Measurements from ENCODE around the gene IGSF21.

IGSF21 gene

GRCh38 chr1:18265641-18266040 is 158.0 kb downstream of the IGSF21 start:
- H3K4me3 ChIP-seq (ENCODE audit: low read depth, low read length), result no peak overlapping the region
- no peak for TF ChIP-seq CTCF (IDR thresholded peaks at IDR 0.05; ENCODE audit: insufficient read depth, low read depth, low read length, missing control alignments)
- no peak for DNase-seq (ENCODE audit: low read depth)

- no peak overlapping the region for H3K4me3 ChIP-seq (ENCODE audit: low read depth, low read length)
- TF ChIP-seq CTCF (IDR thresholded peaks at IDR 0.05; ENCODE audit: insufficient read depth, low read depth, low read length, missing control alignments), result no peak
- DNase-seq (ENCODE audit: low read depth), result no peak
Observed at GRCh38 chr1:18266391-18266790, 158.8 kb downstream of the IGSF21 start.

GRCh38 chr1:18271336-18271735 is 163.7 kb downstream of the IGSF21 start:
- H3K4me3 ChIP-seq (ENCODE audit: low read depth, low read length), result no peak overlapping the region
- no peak for DNase-seq (ENCODE audit: low read depth)
- TF ChIP-seq CTCF (IDR thresholded peaks at IDR 0.05; ENCODE audit: insufficient read depth, low read depth, low read length, missing control alignments), result no peak

GRCh38 chr1:18278946-18279345 is 171.3 kb downstream of the IGSF21 start:
- H3K4me3 ChIP-seq (ENCODE audit: low read depth, low read length), result no peak overlapping the region
- TF ChIP-seq CTCF (IDR thresholded peaks at IDR 0.05; ENCODE audit: insufficient read depth, low read depth, low read length, missing control alignments), result no peak
- no peak for DNase-seq (ENCODE audit: low read depth)

- DNase-seq (ENCODE audit: low read depth), result peak; percentile 21
- no peak for TF ChIP-seq CTCF (IDR thresholded peaks at IDR 0.05; ENCODE audit: insufficient read depth, low read depth, low read length, missing control alignments)
- no peak overlapping the region for H3K4me3 ChIP-seq (ENCODE audit: low read depth, low read length)
Observed at GRCh38 chr1:18279351-18280074, 171.9 kb downstream of the IGSF21 start.

- no peak for DNase-seq (ENCODE audit: low read depth)
Observed at GRCh38 chr1:18280956-18281355, 173.4 kb downstream of the IGSF21 start.

More at GRCh38 chr1:18280956-18281355, 173.4 kb downstream of the IGSF21 start:
- no peak for TF ChIP-seq CTCF (IDR thresholded peaks at IDR 0.05; ENCODE audit: insufficient read depth, low read depth, low read length, missing control alignments)
- no peak overlapping the region for H3K4me3 ChIP-seq (ENCODE audit: low read depth, low read length)

All from GM12865 (cell line).